ENCODE data around the gene CHRNA3. TPM values are rescaled to one million over a fixed set of nuclear protein-coding genes. Genes with fewer than 3 reads are reported as not detected.
A peak's percentile ranks its signal among the peaks of the same experiment; 100 is the strongest.

Gene CHRNA3
- total and polyA plus RNA-seq, 8 donors, result 0.10 to 0.27 (median 0.20) TPM; not detected in 1

DNA sequence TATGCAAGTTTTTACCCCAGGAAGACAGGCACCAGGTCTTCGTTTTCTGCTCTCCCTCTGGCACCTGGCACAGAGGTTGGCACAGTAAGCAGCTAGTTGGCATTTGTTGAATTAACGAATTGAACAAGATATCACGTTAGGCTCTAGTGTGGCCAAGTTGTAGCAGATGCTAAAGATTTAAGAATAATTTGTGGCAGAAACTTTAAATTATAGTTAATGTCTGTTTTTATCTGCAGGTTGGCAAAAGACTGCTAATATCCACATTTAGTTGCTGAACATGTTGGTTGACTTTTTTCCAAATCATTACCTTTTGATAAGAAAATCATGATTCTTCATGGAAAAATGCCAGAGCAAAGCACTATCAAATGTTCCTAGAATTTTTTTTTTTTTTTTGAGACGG lies 47.4 kb downstream of the CHRNA3 start:
- no peak overlapping the region for H3K27ac ChIP-seq
- intact Hi-C loops (cut with DNase I), result no loop called here
- H3K4me1 ChIP-seq, result no peaks in the 10 kb centered on the region
- H3K27me3 ChIP-seq, result peaks cover 0 to 15% of the 10 kb centered on the region in 2 donors
- no peak for ATAC-seq
- H3K36me3 ChIP-seq, result no peaks in the 10 kb centered on the region
- no peaks in the 10 kb centered on the region for H3K9me3 ChIP-seq
- TF ChIP-seq CTCF (IDR thresholded peaks at IDR 0.05), result no peak
- no peak overlapping the region for H3K4me3 ChIP-seq
- no peak for DNase-seq

GRCh38 chr15:78571382-78571781 lies 49.4 kb downstream of the CHRNA3 start:
- Histone ChIP-seq H3K27me3 (peaks cover 8 to 33% of the 10 kb centered on the region in 2 donors), H3K36me3 (no peaks in the 10 kb centered on the region), H3K4me1 (peaks cover 0 to 2% of the 10 kb centered on the region in 2 donors), H3K4me3 (no peak overlapping the region), H3K27ac (no peak overlapping the region), H3K9me3 (no peaks in the 10 kb centered on the region)
- intact Hi-C loops (cut with DNase I), result no loop called here
- no peak for DNase-seq
- no peak for ATAC-seq
- no peak for TF ChIP-seq CTCF (IDR thresholded peaks at IDR 0.05)

GRCh38 chr15:78570710-78571109 lies 50.1 kb downstream of the CHRNA3 start:
- no peak for TF ChIP-seq CTCF (IDR thresholded peaks at IDR 0.05)
- H3K9me3 ChIP-seq, result no peaks in the 10 kb centered on the region
- peaks cover 6 to 9% of the 10 kb centered on the region in 2 donors for H3K4me1 ChIP-seq
- H3K4me3 ChIP-seq, result no peak overlapping the region
- H3K27me3 ChIP-seq, result peaks cover 8 to 40% of the 10 kb centered on the region in 2 donors
- DNase-seq (no peak), ATAC-seq (no peak)
- intact Hi-C loops (cut with DNase I), result no loop called here
- H3K36me3 ChIP-seq, result no peaks in the 10 kb centered on the region
- H3K27ac ChIP-seq, result no peak overlapping the region

GRCh38 chr15:78567531-78567930 lies 53.3 kb downstream of the CHRNA3 start:
- DNase-seq (no peak), ATAC-seq (no peak)
- Histone ChIP-seq H3K27ac (no peak overlapping the region), H3K9me3 (no peaks in the 10 kb centered on the region), H3K4me3 (no peak overlapping the region), H3K4me1 (peaks cover 6 to 18% of the 10 kb centered on the region in 2 donors), H3K27me3 (peaks cover 8 to 56% of the 10 kb centered on the region in 2 donors), H3K36me3 (no peaks in the 10 kb centered on the region)
- intact Hi-C loops (cut with DNase I), result no loop called here
- TF ChIP-seq CTCF (IDR thresholded peaks at IDR 0.05), result no peak

DNA sequence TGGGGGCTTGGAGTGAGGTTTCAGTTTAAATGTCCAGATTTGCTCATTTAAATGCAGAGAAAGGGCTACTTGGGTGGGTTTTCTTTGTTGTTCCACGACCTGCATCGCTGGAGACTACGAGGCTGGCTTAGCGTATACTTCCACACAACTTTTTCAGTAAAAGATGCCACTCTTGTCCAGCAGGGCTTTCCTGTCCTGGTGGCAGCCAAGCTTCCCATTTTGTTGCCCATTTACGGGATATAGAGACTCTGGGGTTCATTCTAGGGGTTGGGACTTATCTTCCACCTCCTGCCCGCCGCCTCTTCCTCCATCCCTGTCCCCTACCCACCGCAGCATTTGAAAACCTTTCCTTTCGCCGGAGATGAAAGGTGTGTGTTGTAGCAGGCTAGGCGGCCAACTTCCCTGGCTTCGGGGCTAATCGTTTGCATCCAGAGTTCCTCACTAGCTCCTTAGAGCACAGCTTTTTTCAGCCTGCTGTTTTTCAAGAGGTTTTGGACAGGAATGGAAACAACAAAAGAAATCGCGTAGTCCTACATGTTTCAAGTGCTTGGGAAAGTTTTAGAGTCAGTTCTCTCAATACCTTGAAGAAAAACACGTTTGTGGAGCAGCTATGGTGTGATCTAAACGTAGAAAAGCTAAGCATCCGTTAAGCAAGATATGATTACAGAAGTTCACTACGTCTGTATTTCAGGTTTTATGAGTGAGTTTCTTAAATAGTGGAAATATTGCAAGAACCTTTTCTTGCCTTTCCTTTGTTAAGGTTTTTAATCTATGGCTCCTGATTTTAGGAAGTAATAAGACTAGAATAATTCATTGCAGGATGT lies 54.6 kb downstream of the CHRNA3 start:
- Histone ChIP-seq H3K4me1 (peaks cover 6 to 18% of the 10 kb centered on the region in 2 donors), H3K4me3 (peak overlapping the region; percentile 44 to 51), H3K27me3 (peaks cover 8 to 56% of the 10 kb centered on the region in 2 donors), H3K9me3 (no peaks in the 10 kb centered on the region), H3K27ac (no peak overlapping the region), H3K36me3 (no peaks in the 10 kb centered on the region)
- ATAC-seq (peak; percentile 31), DNase-seq (peak in 2 of 4 donors; percentile 9)
- intact Hi-C loops (cut with DNase I), result no loop called here
- TF ChIP-seq CTCF (IDR thresholded peaks at IDR 0.05), result no peak

Data from left lung (tissue), 10 donors.